ENCODE measurements around the gene C2orf78. TPM values are rescaled to one million over a fixed set of nuclear protein-coding genes. Genes with fewer than 3 reads are reported as not detected.

C2orf78 gene
- total RNA-seq, 1 donor from 2014 or later: not detected

GRCh38 chr2:73823416-73823815, 39.4 kb downstream of the C2orf78 start:
- no peak overlapping the region for H3K27ac Mint-ChIP-seq (ENCODE audit: unreplicated experiment)
- TF ChIP-seq, protein P1, sequence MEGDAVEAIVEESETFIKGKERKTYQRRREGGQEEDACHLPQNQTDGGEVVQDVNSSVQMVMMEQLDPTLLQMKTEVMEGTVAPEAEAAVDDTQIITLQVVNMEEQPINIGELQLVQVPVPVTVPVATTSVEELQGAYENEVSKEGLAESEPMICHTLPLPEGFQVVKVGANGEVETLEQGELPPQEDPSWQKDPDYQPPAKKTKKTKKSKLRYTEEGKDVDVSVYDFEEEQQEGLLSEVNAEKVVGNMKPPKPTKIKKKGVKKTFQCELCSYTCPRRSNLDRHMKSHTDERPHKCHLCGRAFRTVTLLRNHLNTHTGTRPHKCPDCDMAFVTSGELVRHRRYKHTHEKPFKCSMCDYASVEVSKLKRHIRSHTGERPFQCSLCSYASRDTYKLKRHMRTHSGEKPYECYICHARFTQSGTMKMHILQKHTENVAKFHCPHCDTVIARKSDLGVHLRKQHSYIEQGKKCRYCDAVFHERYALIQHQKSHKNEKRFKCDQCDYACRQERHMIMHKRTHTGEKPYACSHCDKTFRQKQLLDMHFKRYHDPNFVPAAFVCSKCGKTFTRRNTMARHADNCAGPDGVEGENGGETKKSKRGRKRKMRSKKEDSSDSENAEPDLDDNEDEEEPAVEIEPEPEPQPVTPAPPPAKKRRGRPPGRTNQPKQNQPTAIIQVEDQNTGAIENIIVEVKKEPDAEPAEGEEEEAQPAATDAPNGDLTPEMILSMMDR (IDR thresholded peaks at IDR 0.05): no peak
- DNase-seq (ENCODE audit: extremely low spot score, unreplicated experiment): no peak
- H3K9me3 Mint-ChIP-seq (ENCODE audit: unreplicated experiment): no peaks in the 10 kb centered on the region
- H3K4me3 Mint-ChIP-seq (ENCODE audit: unreplicated experiment): no peak overlapping the region
- H3K27me3 Mint-ChIP-seq (ENCODE audit: unreplicated experiment): peaks cover 39% of the 10 kb centered on the region
- peaks cover 9% of the 10 kb centered on the region for H3K4me1 Mint-ChIP-seq (ENCODE audit: unreplicated experiment)
- H3K36me3 Mint-ChIP-seq (ENCODE audit: unreplicated experiment): no peaks in the 10 kb centered on the region

- no peak overlapping the region for H3K4me3 Mint-ChIP-seq (ENCODE audit: unreplicated experiment)
Observed at GRCh38 chr2:73823916-73824523, 40.0 kb downstream of the C2orf78 start.

GRCh38 chr2:73825408-73825807, 41.4 kb downstream of the C2orf78 start:
- peaks cover 28% of the 10 kb centered on the region for H3K27me3 Mint-ChIP-seq (ENCODE audit: unreplicated experiment)
- H3K4me1 Mint-ChIP-seq (ENCODE audit: unreplicated experiment): peaks cover 23% of the 10 kb centered on the region
- TF ChIP-seq, protein P1 (IDR thresholded peaks at IDR 0.05): no peak
- no peak for DNase-seq (ENCODE audit: extremely low spot score, unreplicated experiment)
- H3K27ac Mint-ChIP-seq (ENCODE audit: unreplicated experiment): no peak overlapping the region
- no peak overlapping the region for H3K4me3 Mint-ChIP-seq (ENCODE audit: unreplicated experiment)
- no peaks in the 10 kb centered on the region for H3K36me3 Mint-ChIP-seq (ENCODE audit: unreplicated experiment)
- no peaks in the 10 kb centered on the region for H3K9me3 Mint-ChIP-seq (ENCODE audit: unreplicated experiment)

More at GRCh38 chr2:73823916-73824523, 40.0 kb downstream of the C2orf78 start:
- H3K9me3 Mint-ChIP-seq (ENCODE audit: unreplicated experiment): no peaks in the 10 kb centered on the region
- H3K27me3 Mint-ChIP-seq (ENCODE audit: unreplicated experiment): peaks cover 36% of the 10 kb centered on the region
- no peak for DNase-seq (ENCODE audit: extremely low spot score, unreplicated experiment)
- H3K27ac Mint-ChIP-seq (ENCODE audit: unreplicated experiment): no peak overlapping the region
- TF ChIP-seq, protein P1 (IDR thresholded peaks at IDR 0.05): peak; percentile 89
- no peaks in the 10 kb centered on the region for H3K36me3 Mint-ChIP-seq (ENCODE audit: unreplicated experiment)
- H3K4me1 Mint-ChIP-seq (ENCODE audit: unreplicated experiment): peaks cover 13% of the 10 kb centered on the region

GRCh38 chr2:73827018-73827417, 43.0 kb downstream of the C2orf78 start:
- Mint-ChIP-seq H3K4me1 (ENCODE audit: unreplicated experiment) (peaks cover 29% of the 10 kb centered on the region), H3K4me3 (ENCODE audit: unreplicated experiment) (no peak overlapping the region), H3K36me3 (ENCODE audit: unreplicated experiment) (peaks cover 2% of the 10 kb centered on the region), H3K9me3 (ENCODE audit: unreplicated experiment) (no peaks in the 10 kb centered on the region), H3K27me3 (ENCODE audit: unreplicated experiment) (peaks cover 11% of the 10 kb centered on the region), H3K27ac (ENCODE audit: unreplicated experiment) (no peak overlapping the region)
- no peak for DNase-seq (ENCODE audit: extremely low spot score, unreplicated experiment)
- TF ChIP-seq, protein P1 (IDR thresholded peaks at IDR 0.05): peak; percentile 54

DNA sequence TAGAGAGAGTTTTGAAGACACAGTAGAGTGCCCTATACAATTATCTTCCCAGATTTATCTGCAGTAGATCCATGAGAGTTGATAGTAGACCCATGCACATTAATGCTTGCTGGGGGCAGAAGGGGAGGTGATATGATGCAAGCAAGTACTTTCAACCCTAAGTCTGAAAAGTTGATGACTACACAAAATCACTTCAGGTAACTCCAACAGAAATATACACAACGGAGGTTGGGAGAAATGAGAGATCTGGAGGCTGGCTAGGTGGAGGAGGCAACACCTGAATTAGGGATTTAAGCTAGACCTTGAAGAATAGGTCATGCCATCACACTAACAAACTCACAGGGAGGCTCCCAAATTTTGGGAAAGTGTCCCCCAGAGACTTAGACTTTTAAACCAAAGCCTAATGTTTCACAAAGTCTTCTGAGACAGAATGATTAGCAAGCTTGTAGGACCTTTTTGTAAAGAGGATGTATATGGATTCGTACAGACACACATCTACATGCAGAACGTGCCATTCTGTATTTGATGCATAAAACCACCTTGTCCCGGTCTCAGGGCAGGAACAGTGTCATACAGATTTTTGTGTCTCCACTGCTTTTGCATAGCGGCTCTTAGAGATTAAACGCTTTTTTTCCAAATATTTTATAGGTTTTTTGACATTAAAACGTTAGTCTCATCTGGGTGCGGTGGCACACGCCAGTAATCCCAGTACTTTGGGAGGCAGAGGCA, 43.8 kb downstream of the C2orf78 start:
- Mint-ChIP-seq H3K27me3 (ENCODE audit: unreplicated experiment) (peaks cover 7% of the 10 kb centered on the region), H3K9me3 (ENCODE audit: unreplicated experiment) (no peaks in the 10 kb centered on the region), H3K4me1 (ENCODE audit: unreplicated experiment) (peaks cover 34% of the 10 kb centered on the region), H3K4me3 (ENCODE audit: unreplicated experiment) (peak overlapping the region; percentile 55), H3K36me3 (ENCODE audit: unreplicated experiment) (peaks cover 7% of the 10 kb centered on the region), H3K27ac (ENCODE audit: unreplicated experiment) (no peak overlapping the region)
- no peak for DNase-seq (ENCODE audit: extremely low spot score, unreplicated experiment)
- TF ChIP-seq, protein P1 (IDR thresholded peaks at IDR 0.05): no peak

Data from osteocyte (in vitro differentiated cells).